CD8-positive, alpha-beta memory T cell (primary cell): ENCODE measurements around the gene PWWP2B. TPM values are rescaled to one million over a fixed set of nuclear protein-coding genes. Genes with fewer than 3 reads are reported as not detected.
"Not testable (repeated sequence)": the region's sequence is repeated elsewhere in the genome, so short reads cannot be mapped to it uniquely, and the experiment has no call there.

Experiments used
- CTCF ChIA-PET: fragments of 350-600 bp; sonication (Branson Sonifier 250); formaldehyde crosslinking; loops from one replicate; lab custom pipeline; 2021; ENCODE audit warnings: antibody characterized with exemption; lab: Charles Lee
- POLR2A ChIA-PET: fragments of 350-600 bp; sonication (Branson Sonifier 250); formaldehyde crosslinking; loops from one replicate; lab custom pipeline; 2021; ENCODE audit warnings: antibody characterized with exemption; lab: Charles Lee
- DNase-seq, 5 donors: peaks; one replicate each; pipeline versions ENCODE4 v3.0.0 to v3.0.0-alpha.2; 2020 to 2022; ENCODE audit warnings: mixed read lengths in 1 of 5
- H3K27ac ChIP-seq: one replicate; pipeline ENCODE4 v1.7.0; 2013; ENCODE audit warnings: low read depth, mild to moderate bottlenecking, low read length, moderate library complexity
- H3K27me3 ChIP-seq: 2 replicates; pipeline ENCODE4 v1.7.0; 2013; ENCODE audit warnings: low read length, mild to moderate bottlenecking; ENCODE audit not compliant: insufficient read depth, poor library complexity, severe bottlenecking
- H3K36me3 ChIP-seq: 2 replicates; pipeline ENCODE4 v1.7.0; 2013; ENCODE audit warnings: mild to moderate bottlenecking, low read length, moderate library complexity; ENCODE audit not compliant: insufficient read depth
- H3K4me1 ChIP-seq: 2 replicates; pipeline ENCODE4 v1.7.0; 2013; ENCODE audit warnings: mild to moderate bottlenecking, low read length, moderate library complexity; ENCODE audit not compliant: insufficient read depth
- H3K4me3 ChIP-seq: 2 replicates; pipeline ENCODE4 v1.7.0; 2013; ENCODE audit warnings: mild to moderate bottlenecking, low read length
- H3K9me3 ChIP-seq: 2 replicates; pipeline ENCODE4 v1.7.0; 2013; ENCODE audit warnings: mild to moderate bottlenecking, low read length
- H3K27ac Mint-ChIP-seq, 8 donors: one replicate each; pipeline ENCODE4 v1.8.0; 2020 to 2021; ENCODE audit warnings: mixed read lengths in 8 of 8, mild to moderate bottlenecking in 6 of 8, inconsistent platforms in 3 of 8, moderate library complexity in 3 of 8
- H3K27me3 Mint-ChIP-seq, 2 donors: one replicate each; pipeline ENCODE4 v1.8.0; 2020 to 2021; ENCODE audit warnings: mixed read lengths in 2 of 2, mild to moderate bottlenecking in 1 of 2, moderate library complexity in 1 of 2
- H3K36me3 Mint-ChIP-seq, 3 donors: one replicate each; pipeline ENCODE4 v1.8.0; 2020 to 2021; ENCODE audit warnings: mixed read lengths in 3 of 3, inconsistent platforms in 1 of 3, mild to moderate bottlenecking in 1 of 3
- H3K4me1 Mint-ChIP-seq, 3 donors: one replicate each; pipeline ENCODE4 v1.8.0; 2020 to 2021; ENCODE audit warnings: mixed read lengths in 3 of 3, inconsistent platforms in 1 of 3, mild to moderate bottlenecking in 1 of 3
- H3K4me3 Mint-ChIP-seq, 7 donors: one replicate each; pipeline ENCODE4 v1.8.0; 2020 to 2021; ENCODE audit warnings: mixed read lengths in 7 of 7, mild to moderate bottlenecking in 6 of 7, moderate library complexity in 4 of 7, inconsistent platforms in 2 of 7
- H3K9me3 Mint-ChIP-seq, 5 donors: one replicate each; pipeline ENCODE4 v1.8.0; 2020 to 2022; ENCODE audit warnings: mixed read lengths in 5 of 5, mild to moderate bottlenecking in 3 of 5, moderate library complexity in 2 of 5, inconsistent platforms in 1 of 5
- polyA plus RNA-seq: library from polyadenylated mRNA; unstranded; fragments of 300-500 nt; fragmentation: Illumina TruSeq; gene quantifications from one replicate; pipeline ENCODE4 v1.2.3, GENCODE V29; 2021
- total RNA-seq, 2 experiments: library from RNA; stranded (reverse); gene quantifications; one replicate each; pipeline ENCODE4 v1.2.3, GENCODE V29; 2021

PWWP2B gene
- total and polyA plus RNA-seq, 3 experiments from 2014 or later, result 3.1 to 4.4 (median 3.7) TPM

GRCh38 chr10:132376394-132376851, 20.6 kb upstream of the PWWP2B start:
- peak in 1 of 5 donors; percentile 33 for DNase-seq
- peaks cover 4 to 6% (median 5%) of the 10 kb centered on the region in 3 donors for H3K4me1 Mint-ChIP-seq
- POLR2A ChIA-PET, result no interaction called here

DNA sequence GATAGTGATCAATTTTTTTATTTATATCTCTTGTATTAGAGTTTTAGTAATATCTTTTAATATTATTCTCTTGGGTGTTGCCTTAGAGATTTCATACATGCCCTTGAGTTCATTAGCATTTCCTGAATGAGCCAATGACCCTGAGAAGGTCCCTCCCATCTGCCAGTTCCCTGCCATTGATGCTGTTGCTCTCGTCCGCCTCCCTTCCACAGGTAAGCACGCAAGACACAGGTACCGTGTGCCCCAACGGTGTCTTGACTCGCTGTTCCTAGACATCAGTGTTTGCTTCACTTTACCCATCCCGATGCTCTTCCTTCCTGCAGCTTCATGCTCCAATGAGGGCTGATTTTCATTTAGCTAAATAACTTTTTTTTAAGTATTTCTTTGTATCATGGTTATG, 19.7 kb upstream of the PWWP2B start:
- no peak overlapping the region for H3K27ac ChIP-seq
- Mint-ChIP-seq H3K4me3 (no peak overlapping the region), H3K36me3 (no peaks in the 10 kb centered on the region), H3K27ac (no peak overlapping the region), H3K27me3 (no peaks in the 10 kb centered on the region), H3K9me3 (no peaks in the 10 kb centered on the region), H3K4me1 (peaks cover 6 to 10% (median 10%) of the 10 kb centered on the region in 3 donors)
- H3K27me3 ChIP-seq, result no peaks in the 10 kb centered on the region
- no peak overlapping the region for H3K4me3 ChIP-seq
- CTCF ChIA-PET, result no interaction called here
- POLR2A ChIA-PET, result no interaction called here
- DNase-seq, result peak in 1 of 5 donors; percentile 30
- H3K36me3 ChIP-seq, result no peaks in the 10 kb centered on the region
- H3K9me3 ChIP-seq, result no peaks in the 10 kb centered on the region
- H3K4me1 ChIP-seq, result no peaks in the 10 kb centered on the region

More at GRCh38 chr10:132376394-132376851, 20.6 kb upstream of the PWWP2B start:
- peaks cover 4% of the 10 kb centered on the region for H3K4me1 ChIP-seq
- no peaks in the 10 kb centered on the region for H3K36me3 ChIP-seq
- no peak overlapping the region for H3K4me3 ChIP-seq
- Mint-ChIP-seq H3K27ac (no peak overlapping the region), H3K36me3 (no peaks in the 10 kb centered on the region), H3K27me3 (peaks cover 0 to 4% of the 10 kb centered on the region in 2 donors), H3K9me3 (no peaks in the 10 kb centered on the region), H3K4me3 (no peak overlapping the region)
- H3K9me3 ChIP-seq, result no peaks in the 10 kb centered on the region
- H3K27ac ChIP-seq, result no peak overlapping the region
- no peaks in the 10 kb centered on the region for H3K27me3 ChIP-seq
- CTCF ChIA-PET, result no interaction called here

GRCh38 chr10:132379026-132379425, 18.0 kb upstream of the PWWP2B start:
- H3K4me1 ChIP-seq, H3K27me3 ChIP-seq, H3K36me3 ChIP-seq, H3K27ac Mint-ChIP-seq, H3K4me3 Mint-ChIP-seq, H3K9me3 Mint-ChIP-seq, H3K36me3 Mint-ChIP-seq, H3K9me3 ChIP-seq, POLR2A ChIA-PET, CTCF ChIA-PET, H3K4me3 ChIP-seq, H3K27me3 Mint-ChIP-seq, H3K27ac ChIP-seq: not testable (repeated sequence)
- H3K4me1 Mint-ChIP-seq, result peaks cover 9 to 14% (median 13%) of the 10 kb centered on the region in 3 donors
- peak in 1 of 5 donors; percentile 25 for DNase-seq

GRCh38 chr10:132380986-132381385, 16.0 kb upstream of the PWWP2B start:
- H3K4me3 Mint-ChIP-seq, H3K27ac ChIP-seq, H3K36me3 ChIP-seq, H3K9me3 ChIP-seq, H3K4me3 ChIP-seq, H3K27me3 ChIP-seq, H3K27me3 Mint-ChIP-seq, POLR2A ChIA-PET, H3K4me1 ChIP-seq, H3K36me3 Mint-ChIP-seq, H3K9me3 Mint-ChIP-seq, H3K27ac Mint-ChIP-seq: not testable (repeated sequence)
- DNase-seq, result peak in 1 of 5 donors; percentile 18
- CTCF ChIA-PET, result interaction anchor here (1.1 to 1.8 kb wide), 3 partner anchors 20 to 78 kb away, joined by 3 to 5 read pairs (median 4); no protein-coding TSS in a partner anchor
- peaks cover 9 to 14% (median 13%) of the 10 kb centered on the region in 3 donors for H3K4me1 Mint-ChIP-seq

GRCh38 chr10:132381741-132382140, 15.3 kb upstream of the PWWP2B start:
- ChIA-PET CTCF (interaction anchor here (1.1 to 1.8 kb wide), 2 partner anchors 20 to 77 kb away, joined by 3 to 5 read pairs; no protein-coding TSS in a partner anchor), POLR2A (no interaction called here)
- peaks cover 9 to 14% (median 13%) of the 10 kb centered on the region in 3 donors for H3K4me1 Mint-ChIP-seq

DNA sequence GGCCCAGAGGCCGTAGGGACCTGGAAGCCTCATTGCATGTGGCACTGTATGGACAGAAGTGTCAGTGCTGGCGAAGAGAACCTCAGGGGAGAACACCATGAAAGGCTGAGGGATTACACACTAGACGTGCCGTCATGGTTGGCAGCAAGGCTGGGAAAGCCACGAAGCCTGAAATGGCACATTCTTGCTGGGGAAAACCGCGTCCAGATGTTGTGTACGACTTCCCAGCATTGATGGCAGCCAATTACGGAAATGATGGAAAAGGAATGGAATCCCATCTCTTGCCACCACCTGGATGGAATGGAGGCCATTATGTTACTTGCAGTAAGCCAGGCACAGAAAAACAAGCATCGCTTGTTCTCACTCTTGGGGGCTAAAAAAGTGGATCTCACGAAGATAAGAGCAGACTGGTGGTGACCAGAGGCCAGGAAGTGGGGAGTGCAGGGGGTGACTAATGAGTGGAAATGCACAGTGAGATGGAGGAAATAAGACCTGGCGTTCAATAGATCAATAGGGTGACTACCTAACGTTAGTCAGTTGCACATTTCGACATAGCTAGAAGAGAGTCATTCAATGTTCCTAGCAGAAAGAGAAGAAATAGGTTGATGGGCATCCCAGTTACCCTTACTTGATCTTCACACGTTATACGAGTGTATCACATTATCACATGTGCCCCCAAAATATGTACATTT, 14.6 kb upstream of the PWWP2B start:
- H3K4me3 Mint-ChIP-seq, result no peak overlapping the region
- Histone ChIP-seq H3K27ac (no peak overlapping the region), H3K9me3 (no peaks in the 10 kb centered on the region), H3K27me3 (no peaks in the 10 kb centered on the region), H3K4me1 (peaks cover 1% of the 10 kb centered on the region), H3K4me3 (no peak overlapping the region), H3K36me3 (no peaks in the 10 kb centered on the region)
- no peaks in the 10 kb centered on the region for H3K36me3 Mint-ChIP-seq
- no peaks in the 10 kb centered on the region for H3K9me3 Mint-ChIP-seq
- DNase-seq, result peak in 1 of 5 donors; percentile 23
- ChIA-PET CTCF (interaction anchor here (1.3 kb wide), 1 partner anchor 72 kb away, joined by 3 read pairs; no protein-coding TSS in a partner anchor), POLR2A (no interaction called here)
- H3K27me3 Mint-ChIP-seq, result no peaks in the 10 kb centered on the region
- peak overlapping the region in 7 of 8 donors; percentile 2 to 85 (median 43) for H3K27ac Mint-ChIP-seq
- peaks cover 9 to 14% (median 13%) of the 10 kb centered on the region in 3 donors for H3K4me1 Mint-ChIP-seq

More at GRCh38 chr10:132381741-132382140, 15.3 kb upstream of the PWWP2B start:
- Histone ChIP-seq H3K27ac (no peak overlapping the region), H3K36me3 (no peaks in the 10 kb centered on the region), H3K4me1 (no peaks in the 10 kb centered on the region), H3K9me3 (no peaks in the 10 kb centered on the region), H3K4me3 (no peak overlapping the region), H3K27me3 (no peaks in the 10 kb centered on the region)
- H3K27me3 Mint-ChIP-seq, result no peaks in the 10 kb centered on the region
- no peaks in the 10 kb centered on the region for H3K9me3 Mint-ChIP-seq
- H3K36me3 Mint-ChIP-seq, result no peaks in the 10 kb centered on the region
- DNase-seq, result peak in 1 of 5 donors; percentile 13
- no peak overlapping the region for H3K4me3 Mint-ChIP-seq
- peak overlapping the region in 6 of 8 donors; percentile 10 to 72 (median 32) for H3K27ac Mint-ChIP-seq

DNA sequence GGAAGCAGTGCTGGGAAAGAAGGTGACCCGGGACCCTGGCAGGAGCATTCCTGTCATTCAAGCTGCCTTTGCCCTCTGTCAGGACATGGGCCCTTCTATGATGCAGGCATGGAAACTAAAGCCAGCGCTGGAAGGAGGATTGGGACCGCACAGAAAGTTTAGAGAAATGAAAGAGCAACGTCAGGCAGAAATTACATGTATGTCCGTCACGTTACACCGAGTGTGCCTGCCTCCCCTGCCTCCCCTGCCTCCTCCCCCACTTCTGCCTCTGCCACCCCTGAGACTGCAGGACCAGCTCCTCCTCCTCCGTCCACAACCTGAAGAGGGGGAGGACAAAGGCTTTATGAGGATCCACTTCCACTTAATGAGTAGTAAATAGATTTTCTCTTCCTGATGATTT, 13.9 kb upstream of the PWWP2B start:
- Histone ChIP-seq H3K36me3 (no peaks in the 10 kb centered on the region), H3K4me3 (no peak overlapping the region), H3K27me3 (no peaks in the 10 kb centered on the region), H3K27ac (no peak overlapping the region), H3K9me3 (no peaks in the 10 kb centered on the region), H3K4me1 (peaks cover 7% of the 10 kb centered on the region)
- Mint-ChIP-seq H3K4me1 (peaks cover 14 to 18% (median 18%) of the 10 kb centered on the region in 3 donors), H3K27me3 (no peaks in the 10 kb centered on the region), H3K9me3 (no peaks in the 10 kb centered on the region), H3K4me3 (no peak overlapping the region), H3K27ac (peak overlapping the region in 3 of 8 donors; percentile 21 to 94 (median 57)), H3K36me3 (no peaks in the 10 kb centered on the region)
- DNase-seq, result peak in 1 of 5 donors; percentile 32
- ChIA-PET POLR2A (no interaction called here), CTCF (interaction anchor here (1.3 kb wide), 1 partner anchor 72 kb away, joined by 3 read pairs; no protein-coding TSS in a partner anchor)

GRCh38 chr10:132383751-132384196, 13.2 kb upstream of the PWWP2B start:
- Histone ChIP-seq H3K4me3 (no peak overlapping the region), H3K36me3 (no peaks in the 10 kb centered on the region), H3K27me3 (no peaks in the 10 kb centered on the region), H3K9me3 (no peaks in the 10 kb centered on the region), H3K27ac (no peak overlapping the region), H3K4me1 (peaks cover 7% of the 10 kb centered on the region)
- Mint-ChIP-seq H3K27ac (peak overlapping the region in 4 of 8 donors; percentile 1 to 82 (median 41)), H3K27me3 (no peaks in the 10 kb centered on the region), H3K4me3 (no peak overlapping the region), H3K36me3 (no peaks in the 10 kb centered on the region), H3K4me1 (peaks cover 14 to 18% (median 18%) of the 10 kb centered on the region in 3 donors), H3K9me3 (no peaks in the 10 kb centered on the region)
- peak in 1 of 5 donors; percentile 34 for DNase-seq
- CTCF ChIA-PET, result interaction anchor here (1.3 kb wide), 1 partner anchor 71 kb away, joined by 3 read pairs; no protein-coding TSS in a partner anchor
- POLR2A ChIA-PET, result no interaction called here
